Lung (tissue), 12 donors: ENCODE data around the gene NUDT1. TPM values are rescaled to one million over a fixed set of nuclear protein-coding genes. Genes with fewer than 3 reads are reported as not detected.

Experiments
- ATAC-seq: fragments of 200-7000 bp; cut with Tn5 transposase; one replicate; pipeline ENCODE4 v1.9.1; 2020; ENCODE audit warnings: moderate number of reproducible peaks; ENCODE audit not compliant: insufficient read depth, low FRiP score
- DNase-seq, 3 donors: peaks; one replicate each; pipeline ENCODE4 v3.0.0-alpha.2; 2013 to 2017
- H3K27ac ChIP-seq, 2 donors: one replicate each; pipeline ENCODE4 v1.5.1; 2013; ENCODE audit warnings: mild to moderate bottlenecking in 2 of 2, moderate library complexity in 2 of 2, control low read depth in 1 of 2, inconsistent platforms in 1 of 2, low read depth in 1 of 2, low read length in 1 of 2
- H3K27me3 ChIP-seq, 3 donors: one replicate each; pipeline ENCODE4 v1.5.1; 2013; ENCODE audit warnings: low read length in 2 of 3; ENCODE audit not compliant: control insufficient read depth in 3 of 3, insufficient read depth in 3 of 3
- H3K36me3 ChIP-seq, 4 donors: one replicate each; pipeline ENCODE4 v1.5.1; 2013; ENCODE audit warnings: low read length in 4 of 4, mild to moderate bottlenecking in 1 of 4, moderate library complexity in 1 of 4; ENCODE audit not compliant: control insufficient read depth in 4 of 4, insufficient read depth in 4 of 4
- H3K4me1 ChIP-seq, 5 donors: one replicate each; pipeline ENCODE4 v1.5.1; 2013; ENCODE audit warnings: low read length in 5 of 5, mild to moderate bottlenecking in 2 of 5, moderate library complexity in 1 of 5; ENCODE audit not compliant: control insufficient read depth in 5 of 5, insufficient read depth in 5 of 5
- H3K4me3 ChIP-seq: one replicate; pipeline ENCODE4 v1.5.1; 2013; ENCODE audit warnings: mild to moderate bottlenecking, control low read depth, moderate library complexity
- H3K9ac ChIP-seq, 2 donors: one replicate each; pipeline ENCODE4 v1.5.1; 2013; ENCODE audit warnings: low read length in 2 of 2, control low read depth in 1 of 2; ENCODE audit not compliant: insufficient read depth in 1 of 2
- H3K9me3 ChIP-seq, 4 donors: one replicate each; pipeline ENCODE4 v1.5.1; 2013; ENCODE audit warnings: low read length in 3 of 4, mild to moderate bottlenecking in 1 of 4, moderate library complexity in 1 of 4; ENCODE audit not compliant: control insufficient read depth in 4 of 4, insufficient read depth in 3 of 4
- WGBS, 2 donors: extraction: QIAGEN DNeasy Blood & Tissue Kit; methylation state at CpG; one replicate each; pipeline ENCODE4 v1.1.7; 2013; 5-methylcytosine and 5-hydroxymethylcytosine counted together
- polyA plus RNA-seq, 2 donors: library from polyadenylated mRNA; stranded (reverse); fragments of 200-250 nt; gene quantifications; one replicate each; pipeline ENCODE4 v1.2.1, GENCODE V29; 2013
- total RNA-seq, 2 donors: library from RNA; depleted of rRNA in 1 of 2; stranded (reverse); fragments of >200 nt in 1 of 2; gene quantifications; one replicate each; pipeline ENCODE4 v1.2.1, GENCODE V29; 2014 to 2021
- TF ChIP-seq, protein P1 (sequence below): IDR thresholded peaks from 2 replicates; pipeline ENCODE4 v1.5.1; 2012; ENCODE audit warnings: mild to moderate bottlenecking; ENCODE audit errors: control extremely low read depth, extremely low read depth
- donor health status: control.
- donor health status: control.
- donor health status: Bipolar disorder and iron deficiency.
- donor health status: healthy.
- donor health status: DM: yes; HTN: yes; CAD: no.

Gene NUDT1
- total and polyA plus RNA-seq, 4 donors = 9.3 to 24.7 (median 18.5) TPM

GRCh38 chr7:2270495-2270894 is 28.5 kb downstream of the NUDT1 start:
- no peaks in the 10 kb centered on the region for H3K4me1 ChIP-seq
- DNase-seq (no peak), ATAC-seq (no peak)
- H3K4me3 ChIP-seq = no peak overlapping the region
- H3K27me3 ChIP-seq = no peaks in the 10 kb centered on the region
- H3K9ac ChIP-seq = no peak overlapping the region
- H3K27ac ChIP-seq = no peak overlapping the region
- H3K9me3 ChIP-seq = no peaks in the 10 kb centered on the region
- peaks cover 0 to 30% (median 6%) of the 10 kb centered on the region in 4 donors for H3K36me3 ChIP-seq
- TF ChIP-seq, protein P1, sequence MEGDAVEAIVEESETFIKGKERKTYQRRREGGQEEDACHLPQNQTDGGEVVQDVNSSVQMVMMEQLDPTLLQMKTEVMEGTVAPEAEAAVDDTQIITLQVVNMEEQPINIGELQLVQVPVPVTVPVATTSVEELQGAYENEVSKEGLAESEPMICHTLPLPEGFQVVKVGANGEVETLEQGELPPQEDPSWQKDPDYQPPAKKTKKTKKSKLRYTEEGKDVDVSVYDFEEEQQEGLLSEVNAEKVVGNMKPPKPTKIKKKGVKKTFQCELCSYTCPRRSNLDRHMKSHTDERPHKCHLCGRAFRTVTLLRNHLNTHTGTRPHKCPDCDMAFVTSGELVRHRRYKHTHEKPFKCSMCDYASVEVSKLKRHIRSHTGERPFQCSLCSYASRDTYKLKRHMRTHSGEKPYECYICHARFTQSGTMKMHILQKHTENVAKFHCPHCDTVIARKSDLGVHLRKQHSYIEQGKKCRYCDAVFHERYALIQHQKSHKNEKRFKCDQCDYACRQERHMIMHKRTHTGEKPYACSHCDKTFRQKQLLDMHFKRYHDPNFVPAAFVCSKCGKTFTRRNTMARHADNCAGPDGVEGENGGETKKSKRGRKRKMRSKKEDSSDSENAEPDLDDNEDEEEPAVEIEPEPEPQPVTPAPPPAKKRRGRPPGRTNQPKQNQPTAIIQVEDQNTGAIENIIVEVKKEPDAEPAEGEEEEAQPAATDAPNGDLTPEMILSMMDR = no peak
- 90 to 91% methylated on average over 8 of the region's 8 CpGs for WGBS, 2 donors

DNA sequence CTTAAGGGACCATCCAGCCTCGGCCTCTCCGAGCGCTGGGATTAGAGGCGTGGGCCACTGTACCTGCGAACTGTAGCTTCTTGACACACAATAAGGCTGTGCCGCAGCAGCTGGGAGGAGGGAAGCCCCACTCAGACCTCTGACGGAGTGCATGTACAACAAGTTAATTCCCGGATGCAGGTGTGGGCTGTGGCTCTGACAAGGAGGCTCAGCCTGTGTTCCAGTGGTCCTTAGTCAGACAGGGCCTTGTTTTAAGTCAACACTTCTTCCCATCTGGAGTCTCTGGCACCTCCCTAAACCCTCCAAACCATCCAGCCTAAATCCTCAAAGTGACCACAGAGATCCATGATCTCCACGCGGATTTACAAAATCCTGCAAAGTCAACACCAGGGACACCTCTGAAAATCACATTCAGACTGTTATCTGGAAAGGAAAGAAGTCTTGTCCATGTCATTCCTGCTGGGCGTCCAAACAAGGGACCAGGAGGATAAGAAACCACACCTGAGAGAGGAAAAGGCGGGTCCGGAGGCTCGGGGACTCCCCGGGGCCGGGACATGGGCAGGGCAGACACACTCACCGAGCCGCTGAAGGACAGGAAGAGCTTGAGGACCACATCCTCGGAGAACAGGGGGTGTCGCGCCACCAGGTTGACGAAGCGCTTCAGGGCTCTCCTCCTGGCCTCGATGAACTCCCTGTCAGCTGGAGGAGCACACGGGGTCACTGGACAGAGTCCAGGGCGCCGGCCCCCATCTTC is 29.4 kb downstream of the NUDT1 start:
- no peak for DNase-seq

DNA sequence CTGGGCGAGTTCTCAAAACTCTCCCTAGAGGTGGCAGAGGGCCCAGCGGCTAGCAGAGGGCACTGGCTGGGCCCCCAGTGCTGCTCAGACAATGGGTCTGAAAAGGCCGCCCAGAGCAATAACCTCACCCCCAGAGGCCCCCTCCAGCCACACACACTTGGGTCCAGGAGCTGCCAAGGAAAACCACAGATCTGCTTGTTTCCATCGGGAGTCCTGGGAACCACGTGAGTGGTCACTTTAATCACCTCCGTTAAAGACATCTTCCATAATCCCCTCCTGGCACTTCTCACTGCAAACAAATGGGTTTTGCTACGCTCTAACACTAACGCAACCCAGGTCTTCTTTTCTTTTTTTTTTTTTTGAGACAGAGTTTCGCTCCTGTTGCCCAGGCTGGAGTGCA is 30.0 kb downstream of the NUDT1 start:
- ATAC-seq (no peak), DNase-seq (no peak)
- WGBS, 2 donors = 89 to 92% methylated on average over 9 of the region's 9 CpGs

More for the DNA sequence above, 29.4 kb downstream of the NUDT1 start:
- Histone ChIP-seq H3K4me3 (no peak overlapping the region), H3K4me1 (no peaks in the 10 kb centered on the region), H3K9ac (no peak overlapping the region), H3K27me3 (no peaks in the 10 kb centered on the region), H3K9me3 (no peaks in the 10 kb centered on the region), H3K27ac (no peak overlapping the region), H3K36me3 (peaks cover 0 to 30% (median 6%) of the 10 kb centered on the region in 4 donors)
- WGBS, 2 donors = 82 to 89% methylated on average over 27 of the region's 27 CpGs
- TF ChIP-seq, protein P1 = no peak
- ATAC-seq = no peak

More for the DNA sequence above, 30.0 kb downstream of the NUDT1 start:
- Histone ChIP-seq H3K27ac (no peak overlapping the region), H3K4me1 (no peaks in the 10 kb centered on the region), H3K9ac (no peak overlapping the region), H3K27me3 (no peaks in the 10 kb centered on the region), H3K9me3 (no peaks in the 10 kb centered on the region), H3K4me3 (no peak overlapping the region), H3K36me3 (peaks cover 0 to 30% (median 9%) of the 10 kb centered on the region in 4 donors)
- TF ChIP-seq, protein P1 = no peak
